ENCODE data around the gene ACKR2.

ACKR2 gene

GRCh38 chr3:42771271-42771670 lies 38.0 kb upstream of the ACKR2 start:
- DNase-seq (ENCODE audit: insufficient read length, low spot score) (no peak), FAIRE-seq (no peak)
- no peak for TF ChIP-seq CTCF (IDR thresholded peaks at IDR 0.05; ENCODE audit: insufficient read depth, missing control alignments)

- no peak for FAIRE-seq
Measured at GRCh38 chr3:42772670-42773408, 36.4 kb upstream of the ACKR2 start, which contains the start of gene CCDC13. CCDC13 (minus strand) TSS chr3:42773253; CDS start chr3:42758345, 14,908 bp downstream.

GRCh38 chr3:42773409-42773751 lies 35.9 kb upstream of the ACKR2 start:
- no peak for DNase-seq (ENCODE audit: insufficient read length, low spot score)
- no peak for TF ChIP-seq CTCF (IDR thresholded peaks at IDR 0.05; ENCODE audit: insufficient read depth, missing control alignments)
- no peak for FAIRE-seq

More at GRCh38 chr3:42772670-42773408, 36.4 kb upstream of the ACKR2 start, which contains the start of gene CCDC13:
- peak; percentile 85 for DNase-seq (ENCODE audit: insufficient read length, low spot score)
- TF ChIP-seq CTCF (IDR thresholded peaks at IDR 0.05; ENCODE audit: insufficient read depth, missing control alignments), result no peak

GRCh38 chr3:42778644-42779043 lies 30.6 kb upstream of the ACKR2 start:
- no peak for FAIRE-seq
- no peak for TF ChIP-seq CTCF (IDR thresholded peaks at IDR 0.05; ENCODE audit: insufficient read depth, missing control alignments)
- no peak for DNase-seq (ENCODE audit: insufficient read length, low spot score)

- DNase-seq (ENCODE audit: insufficient read length, low spot score) (no peak), FAIRE-seq (no peak)
- no peak for TF ChIP-seq CTCF (IDR thresholded peaks at IDR 0.05; ENCODE audit: insufficient read depth, missing control alignments)
Measured at GRCh38 chr3:42780398-42780797, 28.8 kb upstream of the ACKR2 start.

GRCh38 chr3:42780892-42781700 lies 28.1 kb upstream of the ACKR2 start:
- DNase-seq (ENCODE audit: insufficient read length, low spot score), result peak; percentile 34
- peak; percentile 62 for TF ChIP-seq CTCF (IDR thresholded peaks at IDR 0.05; ENCODE audit: insufficient read depth, missing control alignments)
- peak; percentile 86 for FAIRE-seq

- no peak for TF ChIP-seq CTCF (IDR thresholded peaks at IDR 0.05; ENCODE audit: insufficient read depth, missing control alignments)
- DNase-seq (ENCODE audit: insufficient read length, low spot score) (no peak), FAIRE-seq (no peak)
Measured at GRCh38 chr3:42786212-42786611, 23.0 kb upstream of the ACKR2 start.

Measured in D721Med (cell line).